Tibial artery (tissue), 4 donors: ENCODE results near the gene WSCD1.

Experiments used
- DNase-seq, 2 donors: peaks; one replicate each; pipeline ENCODE4 v3.0.0-alpha.2; 2019
- H3K27ac ChIP-seq, 2 donors: fragments of 200-600 bp; sonication (generic) in 1 of 2; 1 replicate in 1 of 2; 2 replicates in 1 of 2; pipeline ENCODE4 v1.5.1; 2018 to 2019; ENCODE audit warnings: mild to moderate bottlenecking in 1 of 2
- H3K27me3 ChIP-seq, 2 donors: fragments of 200-600 bp; sonication (generic) in 1 of 2; one replicate each; pipeline versions ENCODE4 v1.5.1 to v1.6.0; 2016 to 2019
- H3K36me3 ChIP-seq, 3 donors: fragments of 200-600 bp; sonication (generic) in 2 of 3; one replicate each; pipeline ENCODE4 v1.5.1; 2016 to 2019; ENCODE audit warnings: mild to moderate bottlenecking in 2 of 3
- H3K4me1 ChIP-seq, 4 donors: fragments of 200-600 bp; sonication (generic) in 2 of 4; 1 replicate in 3 of 4; 2 replicates in 1 of 4; pipeline ENCODE4 v1.5.1; 2016 to 2019
- H3K4me3 ChIP-seq, 2 donors: fragments of 200-600 bp; sonication (generic) in 1 of 2; 1 replicate in 1 of 2; 2 replicates in 1 of 2; pipeline ENCODE4 v1.5.1; 2018 to 2019; ENCODE audit warnings: mild to moderate bottlenecking in 2 of 2
- H3K9me3 ChIP-seq, 3 donors: fragments of 200-600 bp; sonication (generic) in 1 of 3; one replicate each; pipeline ENCODE4 v1.5.1; 2016 to 2019
- intact Hi-C: fragments of 100-400 bp; cut with DNase I; formaldehyde crosslinking; loops from one replicate; pipeline ENCODE4 v1.15.0; 2023; ENCODE audit warnings: low total_unique reads
- TF ChIP-seq, protein P1 (sequence below), 2 experiments: fragments of 200-600 bp in 1 of 2; fragments of 450-650 bp in 1 of 2; IDR thresholded peaks; one replicate each; pipeline ENCODE4 v1.5.1; 2017 to 2019; ENCODE audit warnings: antibody characterized with exemption in 2 of 2, mild to moderate bottlenecking in 1 of 2, moderate library complexity in 1 of 2

Gene WSCD1

DNA sequence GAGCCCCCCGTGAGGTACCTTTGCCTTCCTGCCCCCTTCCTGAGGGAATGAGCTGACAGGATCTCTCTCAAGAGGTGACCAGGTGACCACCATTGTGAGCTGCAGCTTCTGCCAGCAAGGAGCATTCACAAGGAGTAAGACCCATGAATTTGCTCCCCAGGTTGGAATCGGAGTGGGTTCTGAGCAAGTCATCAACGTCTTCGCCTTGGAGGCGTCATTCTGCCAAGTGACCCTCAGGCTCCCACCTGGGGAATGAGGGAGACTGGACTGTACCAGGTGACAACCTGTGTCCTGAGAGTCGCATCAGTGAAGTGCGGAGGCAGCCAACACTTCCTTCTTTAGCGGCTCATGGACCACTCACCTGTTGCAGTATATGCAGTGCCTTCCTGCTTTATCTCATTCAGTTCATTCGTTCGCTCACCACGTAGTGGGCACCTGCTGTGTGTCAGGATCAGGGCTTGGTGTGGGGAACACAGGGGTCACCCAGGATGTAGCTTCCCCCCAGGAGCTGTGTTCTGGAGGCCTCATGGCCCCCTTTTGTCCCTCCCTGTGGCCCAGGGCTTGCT is 22.8 kb downstream of the WSCD1 start:
- Histone ChIP-seq H3K9me3 (no peaks in the 10 kb centered on the region), H3K36me3 (peaks cover 0 to 16% (median 5%) of the 10 kb centered on the region in 3 donors), H3K4me3 (no peak overlapping the region), H3K4me1 (no peaks in the 10 kb centered on the region), H3K27ac (no peak overlapping the region), H3K27me3 (no peaks in the 10 kb centered on the region)
- TF ChIP-seq, protein P1, sequence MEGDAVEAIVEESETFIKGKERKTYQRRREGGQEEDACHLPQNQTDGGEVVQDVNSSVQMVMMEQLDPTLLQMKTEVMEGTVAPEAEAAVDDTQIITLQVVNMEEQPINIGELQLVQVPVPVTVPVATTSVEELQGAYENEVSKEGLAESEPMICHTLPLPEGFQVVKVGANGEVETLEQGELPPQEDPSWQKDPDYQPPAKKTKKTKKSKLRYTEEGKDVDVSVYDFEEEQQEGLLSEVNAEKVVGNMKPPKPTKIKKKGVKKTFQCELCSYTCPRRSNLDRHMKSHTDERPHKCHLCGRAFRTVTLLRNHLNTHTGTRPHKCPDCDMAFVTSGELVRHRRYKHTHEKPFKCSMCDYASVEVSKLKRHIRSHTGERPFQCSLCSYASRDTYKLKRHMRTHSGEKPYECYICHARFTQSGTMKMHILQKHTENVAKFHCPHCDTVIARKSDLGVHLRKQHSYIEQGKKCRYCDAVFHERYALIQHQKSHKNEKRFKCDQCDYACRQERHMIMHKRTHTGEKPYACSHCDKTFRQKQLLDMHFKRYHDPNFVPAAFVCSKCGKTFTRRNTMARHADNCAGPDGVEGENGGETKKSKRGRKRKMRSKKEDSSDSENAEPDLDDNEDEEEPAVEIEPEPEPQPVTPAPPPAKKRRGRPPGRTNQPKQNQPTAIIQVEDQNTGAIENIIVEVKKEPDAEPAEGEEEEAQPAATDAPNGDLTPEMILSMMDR (IDR thresholded peaks at IDR 0.05): no peak
- intact Hi-C loops: no loop called here
- peak in 1 of 2 donors; percentile 29 for DNase-seq

DNA sequence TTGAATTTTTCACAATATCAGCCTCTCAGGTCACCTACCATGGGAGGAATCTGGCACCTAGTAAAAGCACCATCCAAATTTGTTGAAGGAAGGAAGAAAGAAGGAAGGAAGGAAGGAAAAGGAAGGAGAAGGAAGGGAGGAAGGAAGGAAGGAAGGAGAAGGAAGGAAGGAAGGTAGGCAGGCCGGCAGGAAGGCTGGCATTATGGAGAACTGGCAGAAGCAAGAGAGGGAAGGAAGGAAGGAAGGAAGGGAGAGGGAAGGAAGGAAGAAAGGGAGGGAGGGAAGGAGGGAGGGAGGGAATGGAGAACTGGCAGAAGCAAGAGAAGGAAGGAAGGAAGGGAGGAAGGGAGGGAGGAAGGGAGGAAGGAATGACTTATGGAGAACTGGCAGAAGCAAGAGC is 24.3 kb downstream of the WSCD1 start:
- Histone ChIP-seq H3K36me3 (peaks cover 0 to 16% (median 5%) of the 10 kb centered on the region in 3 donors), H3K4me1 (no peaks in the 10 kb centered on the region), H3K27ac (no peak overlapping the region), H3K27me3 (no peaks in the 10 kb centered on the region), H3K9me3 (no peaks in the 10 kb centered on the region), H3K4me3 (no peak overlapping the region)
- intact Hi-C loops: no loop called here
- DNase-seq: no peak
- TF ChIP-seq, protein P1 (IDR thresholded peaks at IDR 0.05): no peak

DNA sequence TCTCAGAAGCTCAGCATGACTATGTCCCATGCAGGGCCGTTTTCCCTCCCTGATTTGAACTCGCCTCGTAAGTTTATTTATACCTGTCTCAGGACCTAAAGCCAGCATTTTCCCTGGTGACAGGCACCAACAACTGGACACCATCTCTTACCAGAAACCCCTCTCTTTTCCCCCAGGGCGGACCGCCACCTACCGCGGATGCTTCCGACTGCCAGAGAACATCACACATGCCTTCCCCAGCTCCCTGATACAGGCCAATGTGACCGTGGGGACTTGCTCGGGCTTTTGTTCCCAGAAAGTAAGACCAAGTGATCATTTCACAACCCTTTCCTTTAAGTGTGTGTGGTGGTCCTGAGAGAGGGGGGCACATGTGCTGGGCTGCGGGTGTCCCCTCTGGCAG is 24.7 kb downstream of the WSCD1 start:
- TF ChIP-seq, protein P1 (IDR thresholded peaks at IDR 0.05): no peak
- no peaks in the 10 kb centered on the region for H3K9me3 ChIP-seq
- DNase-seq: peak in 1 of 2 donors; percentile 33
- intact Hi-C loops: no loop called here
- no peak overlapping the region for H3K27ac ChIP-seq
- no peak overlapping the region for H3K4me3 ChIP-seq
- H3K36me3 ChIP-seq: peaks cover 0 to 16% (median 5%) of the 10 kb centered on the region in 3 donors
- no peaks in the 10 kb centered on the region for H3K27me3 ChIP-seq
- no peaks in the 10 kb centered on the region for H3K4me1 ChIP-seq

DNA sequence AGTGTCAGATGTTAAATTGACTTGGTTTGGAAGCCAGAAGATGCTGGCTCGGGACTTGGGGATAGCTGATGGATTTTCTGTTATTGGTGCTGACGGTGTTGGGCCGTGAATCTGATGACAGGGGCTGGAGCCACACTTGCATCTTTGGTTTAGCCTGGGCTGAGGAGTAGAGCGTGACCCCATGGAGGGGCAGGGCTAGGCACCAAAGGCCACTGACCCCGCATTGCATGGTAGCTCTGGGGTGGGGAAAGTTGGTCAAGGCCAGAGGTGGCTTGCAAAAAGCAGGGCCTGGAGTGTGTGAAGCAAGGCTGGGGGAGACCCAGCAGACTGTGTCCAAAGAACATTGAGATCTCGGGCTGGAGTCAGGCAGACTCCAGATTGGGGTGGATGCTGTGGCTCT is 25.3 kb downstream of the WSCD1 start:
- H3K36me3 ChIP-seq: peaks cover 0 to 16% (median 5%) of the 10 kb centered on the region in 3 donors
- TF ChIP-seq, protein P1 (IDR thresholded peaks at IDR 0.05): no peak
- no peaks in the 10 kb centered on the region for H3K4me1 ChIP-seq
- H3K9me3 ChIP-seq: no peaks in the 10 kb centered on the region
- intact Hi-C loops: no loop called here
- no peaks in the 10 kb centered on the region for H3K27me3 ChIP-seq
- H3K27ac ChIP-seq: no peak overlapping the region
- no peak overlapping the region for H3K4me3 ChIP-seq
- DNase-seq: peak in 1 of 2 donors; percentile 47

DNA sequence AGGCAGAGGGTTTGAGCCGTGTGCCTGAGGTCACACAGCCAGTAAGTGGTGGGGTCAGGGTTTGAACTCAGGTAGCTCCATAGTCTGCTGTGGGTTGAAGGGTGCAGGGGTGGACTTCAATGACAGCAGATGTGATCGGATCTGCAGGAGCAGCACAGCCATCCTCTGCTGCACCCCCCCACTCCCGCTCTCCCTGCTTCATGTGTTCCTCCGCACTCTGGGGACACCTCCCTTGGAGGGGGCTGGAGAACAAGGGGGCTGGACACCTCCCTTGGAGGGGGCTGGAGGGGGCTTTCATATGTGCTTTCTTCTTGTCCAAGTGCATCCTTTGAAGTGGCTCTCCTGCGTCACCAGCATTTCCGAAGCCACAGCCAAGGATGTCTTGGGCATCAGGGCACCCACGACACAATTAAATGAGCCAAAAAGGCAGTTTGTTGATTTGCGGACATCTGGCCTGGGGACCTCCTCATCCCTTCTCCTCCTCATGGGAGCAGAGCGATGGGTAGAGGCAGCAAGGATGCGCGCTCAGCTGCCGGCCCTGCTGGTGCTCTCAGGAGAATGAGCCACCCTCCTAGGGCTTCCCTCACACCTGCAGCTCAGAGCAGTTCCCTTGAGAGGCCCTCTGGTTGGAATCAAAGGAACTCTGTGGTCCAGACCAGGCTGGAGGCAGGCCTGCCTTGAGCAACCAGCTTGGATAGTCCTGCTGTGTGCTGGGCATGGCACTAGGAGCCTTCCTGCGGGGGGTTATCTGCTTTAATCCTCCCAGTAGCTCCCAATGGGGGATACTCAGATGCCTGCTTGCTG is 26.2 kb downstream of the WSCD1 start:
- no peak overlapping the region for H3K27ac ChIP-seq
- TF ChIP-seq, protein P1 (IDR thresholded peaks at IDR 0.05): no peak
- no peaks in the 10 kb centered on the region for H3K27me3 ChIP-seq
- intact Hi-C loops: no loop called here
- H3K4me3 ChIP-seq: no peak overlapping the region
- H3K4me1 ChIP-seq: no peaks in the 10 kb centered on the region
- peak in 1 of 2 donors; percentile 54 for DNase-seq
- no peaks in the 10 kb centered on the region for H3K9me3 ChIP-seq
- H3K36me3 ChIP-seq: peaks cover 0 to 16% (median 5%) of the 10 kb centered on the region in 3 donors
